Posterior cingulate gyrus (tissue), 11 donors: Measurements from ENCODE around the gene JPT1.
"Not testable (repeated sequence)": the region's sequence is repeated elsewhere in the genome, so short reads cannot be mapped to it uniquely, and the experiment has no call there.

ENCODE experiments used
- DNase-seq, 10 donors: peaks; one replicate each; pipeline versions ENCODE4 v3.0.0 to v3.0.0-alpha.2; 2020 to 2021; ENCODE audit warnings: mixed read lengths in 3 of 10
- intact Hi-C: fragments of 100-400 bp; cut with DNase I; formaldehyde crosslinking; loops from one replicate; pipeline ENCODE4 v1.15.1; 2023

The JPT1 gene

GRCh38 chr17:75154195-75155106, at the start of gene JPT1:
TSS of gene JPT1 (minus strand) at chr17:75154512. CDS start at chr17:75154397, 115 bp downstream.
- intact Hi-C loops: no loop called here
- DNase-seq: peak; percentile 94 to 99 (median 96)

GRCh38 chr17:75199886-75200618, 45.7 kb upstream of the JPT1 start:
- peak in 1 of 10 donors; percentile 40 for DNase-seq
- intact Hi-C loops: loop anchor here (2.0 to 10.0 kb wide), 3 partner anchors 65 to 235 kb away; partner anchors contain the start of genes GGA3 and MRPS7

GRCh38 chr17:75194879-75195278, 40.6 kb upstream of the JPT1 start:
- peak in 1 of 10 donors; percentile 7 for DNase-seq
- intact Hi-C loops: no loop called here

- DNase-seq: peak in 1 of 10 donors; percentile 6
- intact Hi-C loops: no loop called here
Observed at GRCh38 chr17:75191584-75191983, 37.3 kb upstream of the JPT1 start.

GRCh38 chr17:75188614-75189013, 34.3 kb upstream of the JPT1 start:
- DNase-seq: peak in 1 of 10 donors; percentile 15
- intact Hi-C loops: no loop called here

- DNase-seq: peak in 2 of 10 donors; percentile 63 to 64
- intact Hi-C loops: loop anchor here (2.0 kb wide), 2 partner anchors 21 to 87 kb away; partner anchors contain the start of genes MIF4GD and NUP85
Observed at GRCh38 chr17:75183999-75184884, 29.9 kb upstream of the JPT1 start.

- peak; percentile 81 to 98 (median 87) for DNase-seq
- intact Hi-C loops: loop anchor here (2.0 kb wide), 2 partner anchors 22 to 88 kb away; partner anchors contain the start of genes MIF4GD and NUP85
Observed at GRCh38 chr17:75182569-75183436, 28.5 kb upstream of the JPT1 start, which contains the start of gene SUMO2. TSS of gene SUMO2 (minus strand) at chr17:75182959. CDS start at chr17:75182834, 125 bp downstream.

- intact Hi-C loops: loop anchor here (2.0 kb wide), 2 partner anchors 23 to 89 kb away; partner anchors contain the start of genes MIF4GD and NUP85
- DNase-seq: peak in 1 of 10 donors; percentile 17
Observed at GRCh38 chr17:75182319-75182568, 27.9 kb upstream of the JPT1 start.

- peak in 3 of 10 donors; percentile 9 to 81 (median 78) for DNase-seq
- intact Hi-C loops: loop anchor here (2.0 kb wide), 2 partner anchors 23 to 89 kb away; partner anchors contain the start of genes MIF4GD and NUP85
Observed at GRCh38 chr17:75181608-75182318, 27.5 kb upstream of the JPT1 start.

- no peak for DNase-seq
- intact Hi-C loops: no loop called here
Observed at GRCh38 chr17:75181110-75181509, 26.8 kb upstream of the JPT1 start.

GRCh38 chr17:75178453-75178852, 24.1 kb upstream of the JPT1 start:
- peak in 2 of 10 donors; percentile 34 to 76 for DNase-seq
- intact Hi-C loops: no loop called here

GRCh38 chr17:75176625-75177024, 22.3 kb upstream of the JPT1 start:
- intact Hi-C loops: no loop called here
- no peak for DNase-seq

GRCh38 chr17:75174996-75175395, 20.7 kb upstream of the JPT1 start:
- intact Hi-C loops: loop anchor here (5.0 kb wide), 1 partner anchor 63 kb away; no protein-coding TSS in a partner anchor
- DNase-seq: peak in 2 of 10 donors; percentile 22 to 49

- intact Hi-C loops: loop anchor here (5.0 kb wide), 1 partner anchor 61 kb away; no protein-coding TSS in a partner anchor
- DNase-seq: peak in 2 of 10 donors; percentile 5 to 12
Observed at GRCh38 chr17:75173526-75173925, 19.2 kb upstream of the JPT1 start.

- intact Hi-C loops: no loop called here
- peak in 2 of 10 donors; percentile 4 to 32 for DNase-seq
Observed at GRCh38 chr17:75168998-75169397, 14.7 kb upstream of the JPT1 start.

- DNase-seq: peak in 1 of 10 donors; percentile 14
- intact Hi-C loops: not testable (repeated sequence)
Observed at GRCh38 chr17:75164606-75165005, 10.3 kb upstream of the JPT1 start.

- intact Hi-C loops: no loop called here
- DNase-seq: peak in 2 of 10 donors; percentile 4 to 20
Observed at GRCh38 chr17:75163074-75163473, 8.8 kb upstream of the JPT1 start.

GRCh38 chr17:75160211-75160610, 5.9 kb upstream of the JPT1 start:
- no peak for DNase-seq
- intact Hi-C loops: no loop called here
